ENCODE measurements around the gene LRRC75A. TPM values are rescaled to one million over a fixed set of nuclear protein-coding genes. Genes with fewer than 3 reads are reported as not detected.

The LRRC75A gene
- total and polyA plus RNA-seq, 2 of the 8 experiments (the other 6 are each of a cell fraction or from before 2014, with no cell fraction given) = 9.7 to 9.9 TPM

DNA sequence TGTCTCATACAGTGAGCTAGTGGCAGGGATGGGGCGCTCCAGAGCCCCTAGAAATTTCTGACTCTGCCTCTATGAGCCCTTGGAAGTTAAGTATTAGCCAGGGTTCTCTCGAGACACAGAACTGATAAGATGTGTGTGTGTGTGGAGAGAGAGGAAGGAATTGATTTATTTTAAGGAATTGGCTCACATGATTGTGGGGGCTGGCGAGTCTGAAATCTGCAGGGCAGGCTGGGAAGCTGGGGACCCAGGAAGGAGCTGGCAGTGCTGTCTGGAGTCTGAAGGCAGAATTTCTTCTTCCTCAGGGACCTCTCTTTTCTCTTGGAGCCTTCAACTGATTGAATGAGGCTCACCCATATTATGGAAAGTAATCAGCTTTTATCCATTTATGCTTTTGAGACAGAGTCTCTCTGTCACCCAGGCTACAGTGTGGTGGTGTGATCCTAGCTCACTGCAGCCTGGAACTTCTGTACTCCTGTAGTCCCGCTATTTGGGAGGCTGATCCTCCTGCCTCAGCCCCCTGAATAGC lies 16.8 kb downstream of the LRRC75A start:
- no peaks in the 10 kb centered on the region for H3K79me2 ChIP-seq (ENCODE audit: control insufficient read depth in 1 of 2, insufficient read depth in 2 of 2, low read length in 2 of 2)
- H3K79me1 ChIP-seq (ENCODE audit: low read depth, low read length) = peaks cover 3% of the 10 kb centered on the region
- CTCF ChIA-PET (ENCODE audit: partially characterized antibody) = interaction anchor here (1.3 to 36.9 kb wide), 4 partner anchors 11 to 46 kb away, joined by 5 to 941 read pairs (median 64); no protein-coding TSS in a partner anchor
- H3K4me3 ChIP-seq (ENCODE audit: extremely low read depth in 1 of 4, insufficient read depth in 2 of 4, low read depth in 3 of 4, low read length in 4 of 4) = no peak overlapping the region
- H3K14ac ChIP-seq (ENCODE audit: insufficient read length) = no peak overlapping the region
- TF ChIP-seq GABPA (IDR thresholded peaks at IDR 0.05; ENCODE audit: borderline replicate concordance, insufficient read depth, low read length) (no peak), TAF7 (optimal IDR thresholded peaks at IDR 0.05; ENCODE audit: borderline replicate concordance, low read depth, low read length) (no peak)
- no peak for DNase-seq (ENCODE audit: low read depth in 1 of 2, low spot score in 2 of 2)
- H4K20me1 ChIP-seq (replicated peaks in 1 of 2; ENCODE audit: control insufficient read depth in 1 of 2, insufficient read depth in 2 of 2, low read length in 2 of 2) = peaks cover 0 to 2% of the 10 kb centered on the region in 2 experiments
- no peak overlapping the region for H3K4ac ChIP-seq (replicated peaks; ENCODE audit: insufficient read length, low read depth, low read length)
- no peak overlapping the region for H3K27ac ChIP-seq (ENCODE audit: low read depth, low read length)
- WGBS, 2 experiments (ENCODE audit: extremely low coverage in 1 of 2, insufficient coverage in 1 of 2, insufficient read length in 1 of 2, insufficient replicate concordance in 2 of 2, low coverage in 1 of 2, low lambda C conversion rate in 2 of 2, missing lambda C conversion rate in 1 of 2) = 78% methylated on average over 4 of the region's 4 CpGs; no CpG with 5 or more reads in 1 of the 2 experiments
- POLR2A ChIA-PET (ENCODE audit: partially characterized antibody) = interaction anchor here (0.6 to 2.0 kb wide), 4 partner anchors 9 to 442 kb away, joined by 3 to 7 read pairs (median 5); no protein-coding TSS in a partner anchor
- no peak overlapping the region for H3K9ac ChIP-seq (replicated peaks in 1 of 4; ENCODE audit: extremely low read depth in 1 of 4, low read depth in 3 of 4, low read length in 3 of 4)
- peaks cover 2% of the 10 kb centered on the region; the same call in 1 of the 2 replicates for H3K23me2 ChIP-seq (ENCODE audit: low read depth, low read length)
- no peak overlapping the region for H3K23ac ChIP-seq (ENCODE audit: insufficient read length)
- no peak overlapping the region for H2BK5ac ChIP-seq (ENCODE audit: low read depth, low read length)
- no peak overlapping the region for H2AFZ ChIP-seq (ENCODE audit: low read length)
- no peak overlapping the region for H4K5ac ChIP-seq (ENCODE audit: insufficient read length, low read depth, low read length)
- no peaks in the 10 kb centered on the region for H3K9me3 ChIP-seq (ENCODE audit: insufficient read depth in 2 of 2, low read depth in 1 of 2, low read length in 1 of 2)
- H3K27me3 ChIP-seq (replicated peaks in 1 of 4; ENCODE audit: control insufficient read depth in 3 of 4, extremely low read depth in 1 of 4, insufficient read depth in 3 of 4, low read length in 3 of 4) = no peaks in the 10 kb centered on the region
- H4K91ac ChIP-seq (replicated peaks; ENCODE audit: insufficient read length, low read length) = no peak overlapping the region
- H3K4me1 ChIP-seq (replicated peaks in 1 of 4; ENCODE audit: control insufficient read depth in 3 of 4, insufficient read depth in 4 of 4, low read length in 3 of 4) = peaks cover 0 to 24% (median 6%) of the 10 kb centered on the region in 4 experiments; a peak in 5 of 7 replicates
- H2BK15ac ChIP-seq (ENCODE audit: low read length) = no peak overlapping the region
- no peak overlapping the region for H3K56ac ChIP-seq (replicated peaks; ENCODE audit: insufficient read length, low read depth, low read length)
- no peak overlapping the region; the same call in 1 of the 2 replicates for H3K18ac ChIP-seq (ENCODE audit: extremely low read depth, low read length)
- no peak for FAIRE-seq
- H3K4me2 ChIP-seq (ENCODE audit: insufficient read depth in 1 of 2, low read depth in 2 of 2, low read length in 2 of 2) = no peak overlapping the region
- H2BK120ac ChIP-seq (replicated peaks; ENCODE audit: low read depth, low read length) = no peak overlapping the region
- H2BK20ac ChIP-seq (ENCODE audit: low read length) = no peak overlapping the region
- no peaks in the 10 kb centered on the region for H3K36me3 ChIP-seq (ENCODE audit: control insufficient read depth in 2 of 4, insufficient read depth in 4 of 4, low read length in 3 of 4)
- H4K8ac ChIP-seq (ENCODE audit: extremely low read depth, insufficient read depth, low read length) = no peak overlapping the region
- peak overlapping the region; percentile 24; the same call in 1 of the 2 replicates for H2AK5ac ChIP-seq (ENCODE audit: low read depth, low read length)
- H2BK12ac ChIP-seq (ENCODE audit: low read depth, low read length) = no peak overlapping the region

Measured in H1 (cell line).